SU-DHL-6 (cell line): ENCODE data around the gene CIRBP.

Experiments
- H2AFZ ChIP-seq: fragments of 200-600 bp; sonication (generic); 2 replicates; pipeline ENCODE4 v1.6.1; 2014; ENCODE audit warnings: low read depth, mild to moderate bottlenecking, moderate library complexity, mixed read lengths, antibody characterized with exemption, low read length; ENCODE audit not compliant: severe bottlenecking
- H3F3A ChIP-seq: fragments of 200-600 bp; shearing (Covaris generic); 2 replicates; pipeline ENCODE4 v1.6.0; 2016; ENCODE audit warnings: antibody characterized with exemption, mild to moderate bottlenecking; ENCODE audit not compliant: insufficient read depth
- H3K27ac ChIP-seq: fragments of 200-600 bp; sonication (generic); 2 replicates; pipeline ENCODE4 v1.5.1; 2016; ENCODE audit warnings: low read depth, mild to moderate bottlenecking, low read length, moderate library complexity, mixed read lengths
- H3K27me3 ChIP-seq: fragments of 200-600 bp; sonication (generic), shearing (Covaris generic); 2 replicates; pipeline ENCODE4 v1.6.0; 2014; ENCODE audit warnings: mild to moderate bottlenecking, low read length
- H3K36me3 ChIP-seq: fragments of 200-600 bp; sonication (generic); 2 replicates; pipeline ENCODE4 v1.6.1; 2014; ENCODE audit warnings: mild to moderate bottlenecking, low read length, mixed read lengths
- H3K4me2 ChIP-seq: fragments of 300-600, 200-600 bp; shearing (Covaris generic), sonication (generic); 2 replicates; pipeline ENCODE4 v1.6.0; 2014; ENCODE audit warnings: low read length, low read depth, mild to moderate bottlenecking; ENCODE audit not compliant: poor library complexity, severe bottlenecking
- H3K4me3 ChIP-seq: fragments of 200-600 bp; sonication (generic); 2 replicates; pipeline ENCODE4 v1.5.1; 2014; ENCODE audit warnings: antibody characterized with exemption, low read length, mild to moderate bottlenecking, mixed read lengths; ENCODE audit not compliant: insufficient read depth, poor library complexity, severe bottlenecking
- H3K79me2 ChIP-seq: fragments of 200-600 bp; sonication (generic); 2 replicates; pipeline ENCODE4 v1.6.1; 2014; ENCODE audit warnings: mild to moderate bottlenecking, low read length, moderate library complexity; ENCODE audit not compliant: insufficient read depth
- H3K9ac ChIP-seq: fragments of 200-600 bp; sonication (generic); 2 replicates; pipeline ENCODE4 v1.7.0; 2014; ENCODE audit warnings: mild to moderate bottlenecking, low read length
- H3K9me2 ChIP-seq: fragments of 200-600 bp; sonication (generic); replicated peaks from 2 replicates; pipeline ENCODE4 v1.6.1; 2014; ENCODE audit warnings: low read length; ENCODE audit not compliant: insufficient read depth
- H3K9me3 ChIP-seq: fragments of 200-600 bp; sonication (generic); 2 replicates; pipeline ENCODE4 v1.6.1; 2014; ENCODE audit warnings: low read length, mixed read lengths; ENCODE audit not compliant: insufficient read depth
- H4K20me1 ChIP-seq: fragments of 200-600 bp; sonication (generic); 2 replicates; pipeline ENCODE4 v1.6.1; 2014; ENCODE audit warnings: low read depth, mild to moderate bottlenecking, antibody characterized with exemption, low read length, moderate library complexity, mixed read lengths
- CTCF ChIP-seq: fragments of 200-600 bp; sonication (generic); IDR thresholded peaks from one replicate; pipeline ENCODE4 v1.5.1; 2017; ENCODE audit warnings: antibody characterized with exemption, mild to moderate bottlenecking, low read length, moderate library complexity; ENCODE audit not compliant: insufficient read depth, poor library complexity, severe bottlenecking
- EZH2phosphoT487 ChIP-seq: fragments of 200-600 bp; sonication (generic), shearing (Covaris generic); conservative IDR thresholded peaks from 2 replicates; pipeline ENCODE4 v1.6.1; 2018; ENCODE audit warnings: mild to moderate bottlenecking, antibody characterized with exemption, low read length, moderate library complexity, mixed read lengths

The CIRBP gene

GRCh38 chr19:1281569-1282287, 12.6 kb downstream of the CIRBP start:
- no peaks in the 10 kb centered on the region for H4K20me1 ChIP-seq
- H3K36me3 ChIP-seq, result no peaks in the 10 kb centered on the region
- H3K9ac ChIP-seq, result no peak overlapping the region

GRCh38 chr19:1282588-1283206, 13.6 kb downstream of the CIRBP start:
- H3K9me2 ChIP-seq, result no peaks in the 10 kb centered on the region
- H3K4me2 ChIP-seq, result no peak overlapping the region
- no peak overlapping the region for H3K4me3 ChIP-seq
- H3K27me3 ChIP-seq, result no peaks in the 10 kb centered on the region
- no peak overlapping the region for H2AFZ ChIP-seq
- no peak overlapping the region for H3K9ac ChIP-seq
- no peak overlapping the region for H3K27ac ChIP-seq
- no peaks in the 10 kb centered on the region for H3K36me3 ChIP-seq
- TF ChIP-seq EZH2phosphoT487, result no peak
- no peak for TF ChIP-seq CTCF
- H3F3A ChIP-seq, result no peaks in the 10 kb centered on the region
- H3K9me3 ChIP-seq, result no peaks in the 10 kb centered on the region
- no peaks in the 10 kb centered on the region for H4K20me1 ChIP-seq
- H3K79me2 ChIP-seq, result no peaks in the 10 kb centered on the region

More at GRCh38 chr19:1281569-1282287, 12.6 kb downstream of the CIRBP start:
- Histone ChIP-seq H3K27ac (no peak overlapping the region), H3K4me2 (no peak overlapping the region), H3K4me3 (no peak overlapping the region), H3K9me3 (no peaks in the 10 kb centered on the region), H2AFZ (no peak overlapping the region), H3K79me2 (no peaks in the 10 kb centered on the region), H3K9me2 (no peaks in the 10 kb centered on the region), H3F3A (peaks cover 5% of the 10 kb centered on the region; the same call in 1 of the 2 replicates), H3K27me3 (no peaks in the 10 kb centered on the region)
- no peak for TF ChIP-seq CTCF
- no peak for TF ChIP-seq EZH2phosphoT487

DNA sequence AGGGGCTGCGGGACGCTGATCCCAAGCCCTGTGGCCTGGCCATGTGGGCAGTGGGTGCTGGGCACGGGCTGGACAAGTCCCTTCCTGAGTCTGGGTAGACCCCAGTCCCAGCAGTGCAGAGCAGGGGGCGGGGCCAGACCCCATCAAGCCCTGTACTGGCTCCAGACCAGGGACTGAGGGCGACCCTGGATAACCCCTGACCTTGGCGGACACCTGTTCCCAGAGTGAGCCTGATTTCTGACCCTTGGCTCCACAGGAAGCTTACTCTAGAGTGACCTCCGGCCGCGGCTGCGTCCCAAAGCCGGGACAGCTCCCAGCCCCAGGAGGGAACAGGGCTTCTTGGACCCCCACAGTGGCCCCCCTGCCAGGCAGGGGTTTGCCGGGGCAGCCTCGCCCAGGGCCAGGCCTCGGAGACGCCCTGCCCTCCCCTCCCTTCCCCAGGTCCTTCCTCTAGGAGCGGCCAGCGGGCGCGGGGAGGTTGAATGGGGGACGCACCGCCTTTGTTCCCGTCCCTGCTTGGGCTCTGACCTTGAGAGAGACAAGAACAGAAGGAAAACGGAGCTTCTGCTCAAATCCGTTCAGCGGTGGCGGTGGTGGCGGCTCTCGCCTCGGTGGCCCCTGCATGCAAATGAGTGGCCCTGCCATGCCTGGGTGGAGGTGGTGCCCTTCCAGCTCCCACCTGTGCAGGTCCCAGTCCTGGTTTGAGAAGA, 14.2 kb downstream of the CIRBP start:
- no peak overlapping the region for H3K27ac ChIP-seq

More for the DNA sequence above, 14.2 kb downstream of the CIRBP start:
- H2AFZ ChIP-seq, result no peak overlapping the region
- H3K36me3 ChIP-seq, result no peaks in the 10 kb centered on the region
- no peaks in the 10 kb centered on the region for H3K79me2 ChIP-seq
- no peak overlapping the region for H3K4me2 ChIP-seq
- H3K4me3 ChIP-seq, result no peak overlapping the region
- no peaks in the 10 kb centered on the region for H3K27me3 ChIP-seq
- no peak overlapping the region for H3K9ac ChIP-seq
- no peaks in the 10 kb centered on the region for H4K20me1 ChIP-seq
- TF ChIP-seq EZH2phosphoT487 (no peak), CTCF (no peak)
- no peaks in the 10 kb centered on the region for H3K9me2 ChIP-seq
- no peaks in the 10 kb centered on the region for H3K9me3 ChIP-seq
- H3F3A ChIP-seq, result no peaks in the 10 kb centered on the region
